Ishikawa (cell line): ENCODE measurements around the gene PIEZO2.

ENCODE experiments used
- CEBPB ChIP-seq: IDR thresholded peaks from 2 replicates; pipeline ENCODE4 v1.6.1; 2012
- CREB1 ChIP-seq: IDR thresholded peaks from 2 replicates; pipeline ENCODE4 v1.6.1; 2012; ENCODE audit warnings: low read depth
- EGR1 ChIP-seq: IDR thresholded peaks from 2 replicates; pipeline ENCODE4 v1.6.1; 2012
- EP300 ChIP-seq: IDR thresholded peaks from 2 replicates; pipeline ENCODE4 v1.6.1; 2012; ENCODE audit warnings: borderline replicate concordance
- FOXM1 ChIP-seq: IDR thresholded peaks from 2 replicates; pipeline ENCODE4 v1.6.1; 2012; ENCODE audit warnings: low read depth, borderline replicate concordance
- MAX ChIP-seq: IDR thresholded peaks from 2 replicates; pipeline ENCODE4 v1.6.1; 2012
- NFIC ChIP-seq: IDR thresholded peaks from 2 replicates; pipeline ENCODE4 v1.6.1; 2012
- RAD21 ChIP-seq: IDR thresholded peaks from 2 replicates; pipeline ENCODE4 v1.6.1; 2012; ENCODE audit warnings: low read depth
- TAF1 ChIP-seq: IDR thresholded peaks from 2 replicates; pipeline ENCODE4 v1.6.1; 2012; ENCODE audit warnings: low read depth, mild to moderate bottlenecking
- TCF12 ChIP-seq: IDR thresholded peaks from 2 replicates; pipeline ENCODE4 v1.6.1; 2012; ENCODE audit warnings: low read depth
- TEAD4 ChIP-seq: IDR thresholded peaks from 2 replicates; pipeline ENCODE4 v1.6.1; 2012
- USF1 ChIP-seq: IDR thresholded peaks from 2 replicates; pipeline ENCODE4 v1.6.1; 2012
- YY1 ChIP-seq: IDR thresholded peaks from 2 replicates; pipeline ENCODE4 v1.6.1; 2012; ENCODE audit warnings: low read depth
- ZBTB7A ChIP-seq: IDR thresholded peaks from 2 replicates; pipeline ENCODE4 v1.6.1; 2012; ENCODE audit warnings: low read depth
- TF ChIP-seq, protein P1 (sequence below): IDR thresholded peaks from 2 replicates; pipeline ENCODE4 v1.6.1; 2012; ENCODE audit warnings: low read depth, mild to moderate bottlenecking

PIEZO2 gene

GRCh38 chr18:11020877-11021414 lies 128.4 kb downstream of the PIEZO2 start:
- no peak for TF ChIP-seq EP300
- TF ChIP-seq MAX, result no peak
- no peak for TF ChIP-seq RAD21
- no peak for TF ChIP-seq YY1
- TF ChIP-seq CREB1, result no peak
- TF ChIP-seq TEAD4, result no peak
- no peak for TF ChIP-seq USF1
- TF ChIP-seq CEBPB, result no peak
- TF ChIP-seq EGR1, result no peak

GRCh38 chr18:11020161-11020853 lies 129.1 kb downstream of the PIEZO2 start:
- TF ChIP-seq CEBPB, result no peak

DNA sequence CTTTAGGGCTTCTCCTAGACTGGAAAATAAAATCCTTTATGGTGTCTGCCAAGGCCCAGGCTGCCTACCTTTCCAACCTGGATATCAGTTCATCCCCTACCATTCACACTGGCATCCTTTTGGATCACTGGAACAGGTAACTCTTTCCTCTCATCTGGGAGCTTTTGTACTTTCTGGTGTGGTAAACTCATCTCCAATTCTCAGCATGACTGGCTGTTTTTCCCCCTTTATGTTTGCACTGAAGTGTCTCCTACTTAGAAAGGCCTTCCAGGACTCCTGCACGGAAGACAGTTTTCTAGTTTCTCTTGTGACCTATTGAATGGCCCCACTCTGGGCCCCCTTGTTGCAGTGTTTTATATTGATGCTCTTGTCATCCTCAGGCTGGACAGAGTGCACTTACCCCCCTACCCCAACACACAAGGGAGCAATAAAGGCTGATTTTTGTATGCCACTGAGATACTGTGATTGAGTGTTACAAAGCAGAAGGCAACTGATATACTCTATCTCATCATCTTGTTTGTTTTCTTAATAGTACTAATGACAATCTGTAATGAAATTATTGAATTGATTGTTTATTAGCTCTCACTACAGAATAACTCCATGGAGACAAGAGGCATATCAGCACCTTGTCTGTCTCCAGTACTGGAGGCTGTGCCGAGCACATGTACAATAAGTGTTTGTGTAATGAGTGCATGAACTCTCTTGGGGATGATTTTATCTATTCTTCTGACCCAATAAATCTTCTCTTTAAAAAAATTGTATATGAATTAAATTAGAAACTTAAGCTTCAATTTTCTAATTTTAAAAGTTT lies 129.9 kb downstream of the PIEZO2 start:
- TF ChIP-seq, protein P1, sequence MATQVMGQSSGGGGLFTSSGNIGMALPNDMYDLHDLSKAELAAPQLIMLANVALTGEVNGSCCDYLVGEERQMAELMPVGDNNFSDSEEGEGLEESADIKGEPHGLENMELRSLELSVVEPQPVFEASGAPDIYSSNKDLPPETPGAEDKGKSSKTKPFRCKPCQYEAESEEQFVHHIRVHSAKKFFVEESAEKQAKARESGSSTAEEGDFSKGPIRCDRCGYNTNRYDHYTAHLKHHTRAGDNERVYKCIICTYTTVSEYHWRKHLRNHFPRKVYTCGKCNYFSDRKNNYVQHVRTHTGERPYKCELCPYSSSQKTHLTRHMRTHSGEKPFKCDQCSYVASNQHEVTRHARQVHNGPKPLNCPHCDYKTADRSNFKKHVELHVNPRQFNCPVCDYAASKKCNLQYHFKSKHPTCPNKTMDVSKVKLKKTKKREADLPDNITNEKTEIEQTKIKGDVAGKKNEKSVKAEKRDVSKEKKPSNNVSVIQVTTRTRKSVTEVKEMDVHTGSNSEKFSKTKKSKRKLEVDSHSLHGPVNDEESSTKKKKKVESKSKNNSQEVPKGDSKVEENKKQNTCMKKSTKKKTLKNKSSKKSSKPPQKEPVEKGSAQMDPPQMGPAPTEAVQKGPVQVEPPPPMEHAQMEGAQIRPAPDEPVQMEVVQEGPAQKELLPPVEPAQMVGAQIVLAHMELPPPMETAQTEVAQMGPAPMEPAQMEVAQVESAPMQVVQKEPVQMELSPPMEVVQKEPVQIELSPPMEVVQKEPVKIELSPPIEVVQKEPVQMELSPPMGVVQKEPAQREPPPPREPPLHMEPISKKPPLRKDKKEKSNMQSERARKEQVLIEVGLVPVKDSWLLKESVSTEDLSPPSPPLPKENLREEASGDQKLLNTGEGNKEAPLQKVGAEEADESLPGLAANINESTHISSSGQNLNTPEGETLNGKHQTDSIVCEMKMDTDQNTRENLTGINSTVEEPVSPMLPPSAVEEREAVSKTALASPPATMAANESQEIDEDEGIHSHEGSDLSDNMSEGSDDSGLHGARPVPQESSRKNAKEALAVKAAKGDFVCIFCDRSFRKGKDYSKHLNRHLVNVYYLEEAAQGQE, result no peak
- TF ChIP-seq ZBTB7A (no peak), YY1 (no peak), MAX (no peak), FOXM1 (no peak), CREB1 (no peak), RAD21 (no peak), NFIC (no peak), TAF1 (no peak), TEAD4 (no peak), CEBPB (no peak), TCF12 (no peak), EGR1 (no peak), EP300 (no peak), USF1 (no peak)

GRCh38 chr18:11009869-11010268 lies 139.5 kb downstream of the PIEZO2 start:
- TF ChIP-seq RAD21 (no peak), TCF12 (no peak), MAX (no peak), NFIC (no peak), EGR1 (no peak), ZBTB7A (no peak), USF1 (no peak), CREB1 (no peak)

- TF ChIP-seq TCF12 (no peak), ZBTB7A (no peak), CREB1 (no peak), MAX (no peak), NFIC (no peak), EP300 (no peak), RAD21 (no peak), YY1 (no peak), TEAD4 (no peak)
Measured at GRCh38 chr18:11009147-11009546, 140.2 kb downstream of the PIEZO2 start.

DNA sequence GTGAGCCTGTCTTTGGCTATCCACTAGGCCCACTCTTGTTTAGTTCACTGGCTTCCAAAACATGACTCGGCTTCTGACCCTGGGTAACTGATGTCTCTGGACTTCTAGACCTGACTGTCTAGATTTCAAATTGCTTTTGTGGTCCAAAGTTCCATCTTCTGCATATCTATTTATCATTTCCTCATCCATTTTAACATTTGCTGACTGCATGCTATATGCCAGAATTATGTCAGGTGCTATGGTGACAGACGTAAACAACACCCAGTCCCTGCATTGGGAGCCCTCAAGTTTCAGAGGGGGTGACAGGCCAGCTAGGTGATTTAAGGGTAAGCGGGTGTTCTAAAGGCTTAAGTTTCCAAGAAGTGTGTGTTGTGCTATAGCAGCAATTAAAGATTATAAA lies 140.9 kb downstream of the PIEZO2 start:
- TF ChIP-seq EGR1, result no peak

- no peak for TF ChIP-seq NFIC
- TF ChIP-seq TEAD4, result no peak
- no peak for TF ChIP-seq CEBPB
- no peak for TF ChIP-seq ZBTB7A
- no peak for TF ChIP-seq TAF1
- TF ChIP-seq MAX, result no peak
- TF ChIP-seq EGR1, result no peak
- TF ChIP-seq, protein P1, result no peak
- no peak for TF ChIP-seq USF1
- no peak for TF ChIP-seq RAD21
- TF ChIP-seq FOXM1, result no peak
- TF ChIP-seq TCF12, result no peak
- TF ChIP-seq YY1, result no peak
- no peak for TF ChIP-seq CREB1
- TF ChIP-seq EP300, result no peak
Measured at GRCh38 chr18:11005528-11005927, 143.8 kb downstream of the PIEZO2 start.
